Measurements from ENCODE around the gene CBR4.

The CBR4 gene

DNA sequence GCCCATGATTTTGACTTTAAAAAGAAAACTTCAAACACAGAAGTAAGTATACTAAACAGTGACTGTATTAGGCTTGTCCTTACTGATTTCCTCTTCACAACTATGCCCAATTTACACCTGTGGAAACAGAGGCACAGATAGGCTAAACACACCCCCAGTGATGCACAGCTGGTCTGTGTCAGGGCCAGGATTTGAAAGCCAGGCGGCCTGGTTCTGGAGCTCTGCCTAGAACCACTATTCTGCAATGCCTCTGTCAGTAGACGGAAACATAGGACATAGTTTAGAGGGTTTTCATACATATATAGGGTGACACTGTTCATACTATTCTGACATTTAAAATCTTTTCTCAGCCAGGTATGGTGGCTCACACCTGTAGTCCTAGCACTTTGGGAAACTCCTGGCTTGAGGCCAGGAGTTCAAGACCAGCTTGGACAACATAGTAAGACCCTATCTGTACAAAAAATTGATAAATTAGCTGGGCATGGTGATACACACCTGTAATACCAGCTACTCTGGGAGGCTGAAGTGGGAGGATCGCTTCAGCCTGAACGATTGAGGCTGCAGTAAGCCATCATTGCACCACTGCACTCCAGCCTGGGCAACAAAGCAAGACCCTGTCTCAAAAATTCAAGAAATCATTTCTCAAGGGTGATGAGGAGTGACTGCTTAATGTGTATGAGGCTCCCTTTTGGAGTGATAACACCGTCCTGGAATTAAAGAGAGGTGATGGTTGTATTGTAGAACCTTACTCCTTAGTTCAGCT is 23.0 kb upstream of the CBR4 start:
- no peak for DNase-seq

DNA sequence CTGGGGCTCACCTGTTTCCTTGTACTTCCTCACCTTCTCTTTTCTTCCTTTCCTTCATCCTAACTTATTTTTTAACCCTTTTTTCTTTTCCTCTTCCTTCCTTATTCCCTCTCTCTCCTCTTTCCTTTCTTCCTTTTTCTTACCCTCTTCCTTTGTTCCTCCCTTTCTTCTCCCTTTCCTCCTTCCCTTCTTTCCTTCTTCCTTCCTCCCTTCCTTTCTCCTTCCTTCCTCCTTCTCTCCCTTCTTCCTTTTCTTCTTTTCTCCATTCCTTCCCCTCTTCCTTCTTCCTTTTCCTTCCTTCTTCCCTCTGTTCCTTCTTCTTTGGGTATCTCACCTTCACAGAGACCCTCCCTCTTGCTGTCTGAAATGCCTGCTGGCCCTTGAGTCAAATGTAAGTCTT is 22.1 kb upstream of the CBR4 start:
- no peak for DNase-seq

DNA sequence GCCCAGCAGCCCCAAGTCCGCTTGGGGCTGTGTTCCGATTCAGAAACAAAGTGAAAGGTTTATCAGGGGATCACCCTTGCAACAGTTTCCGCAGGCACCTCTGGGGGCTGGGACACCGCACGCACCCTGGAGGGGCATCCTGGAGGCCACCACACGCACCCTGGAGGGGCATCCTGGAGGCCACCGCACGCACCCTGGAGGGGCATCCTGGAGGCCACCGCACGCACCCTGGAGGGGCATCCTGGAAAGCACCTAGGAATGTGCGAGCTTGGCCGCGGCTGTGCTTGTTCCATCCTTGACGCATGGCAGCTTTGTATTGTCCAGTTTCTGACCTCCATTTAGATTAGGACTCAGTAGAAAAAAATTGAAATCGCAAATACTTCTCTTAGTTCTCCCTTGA is 21.3 kb upstream of the CBR4 start:
- DNase-seq, result no peak

DNA sequence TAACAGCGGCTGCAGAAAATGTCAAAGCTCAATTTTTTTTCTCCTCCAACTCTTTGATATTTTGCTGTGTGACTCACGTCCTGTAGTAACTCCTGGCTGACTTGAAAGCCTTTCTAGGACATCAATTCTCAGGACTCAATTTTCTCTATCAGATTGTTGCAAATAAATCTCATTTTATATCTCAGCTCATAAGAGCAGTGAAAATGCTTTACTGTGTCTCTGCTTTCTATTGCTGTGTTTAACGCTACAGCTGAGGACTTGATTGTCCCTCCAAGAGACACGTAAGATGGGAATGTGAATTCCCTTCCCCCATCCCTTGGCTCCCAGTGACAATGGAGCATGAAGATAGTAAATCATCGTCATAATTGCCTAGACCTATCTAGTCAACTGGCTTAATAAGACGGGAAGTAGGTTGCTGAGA is 20.5 kb upstream of the CBR4 start:
- no peak for DNase-seq

DNA sequence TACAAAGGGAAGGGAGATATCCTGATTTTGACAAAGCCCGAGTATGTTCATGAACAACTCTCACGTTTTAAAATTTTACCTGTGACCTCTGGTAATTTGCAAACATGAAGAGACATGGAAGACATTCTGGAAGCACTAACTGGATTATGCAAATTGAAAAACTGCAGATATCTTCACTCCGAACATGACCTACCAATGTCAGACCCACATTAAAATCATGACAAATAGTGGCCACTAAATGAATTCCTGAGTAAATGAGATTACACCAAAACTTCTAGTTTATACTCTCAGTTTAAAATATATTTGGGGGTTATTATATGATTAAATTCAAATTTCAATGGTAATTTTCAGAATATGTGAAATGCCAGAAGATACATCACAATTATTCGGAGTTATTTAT is 19.9 kb upstream of the CBR4 start:
- DNase-seq, result no peak

DNA sequence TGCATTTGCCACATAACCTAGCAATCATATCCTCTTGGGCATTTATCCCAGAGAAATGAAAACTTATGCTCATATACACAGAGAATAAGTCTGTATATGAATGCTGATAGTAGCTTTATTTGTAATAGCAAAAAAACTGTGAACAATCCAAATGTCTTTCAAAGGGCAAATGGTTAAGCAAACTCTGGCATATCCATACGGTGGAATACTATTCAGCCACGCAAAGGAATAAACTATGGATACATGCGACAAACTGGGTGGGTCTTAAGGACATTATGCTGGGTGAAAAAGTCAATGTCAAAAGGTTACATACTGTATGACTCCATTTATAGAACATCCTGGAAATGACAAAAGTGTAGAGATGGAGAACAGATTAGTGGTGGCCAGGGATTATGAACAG is 17.6 kb upstream of the CBR4 start:
- DNase-seq, result no peak

DNA sequence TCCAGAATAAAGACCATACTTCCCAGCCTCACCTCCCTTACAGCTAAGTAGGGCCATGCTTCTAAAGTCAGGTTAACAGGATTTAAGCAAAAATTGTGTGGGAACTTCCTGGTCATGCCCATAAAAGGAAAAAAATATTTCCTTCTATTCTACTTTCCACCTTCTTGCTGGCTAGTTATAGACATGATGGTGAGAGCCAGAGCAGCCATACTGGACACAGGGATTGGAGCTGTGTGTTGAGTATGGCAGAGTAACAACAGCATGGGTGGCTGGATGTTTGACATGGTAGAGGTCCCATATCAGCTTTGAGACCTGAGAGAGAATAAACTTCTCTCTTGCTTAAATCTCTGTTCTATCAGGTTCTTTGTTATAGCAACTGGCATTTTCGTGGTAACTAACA is 15.1 kb upstream of the CBR4 start:
- DNase-seq, result no peak

DNA sequence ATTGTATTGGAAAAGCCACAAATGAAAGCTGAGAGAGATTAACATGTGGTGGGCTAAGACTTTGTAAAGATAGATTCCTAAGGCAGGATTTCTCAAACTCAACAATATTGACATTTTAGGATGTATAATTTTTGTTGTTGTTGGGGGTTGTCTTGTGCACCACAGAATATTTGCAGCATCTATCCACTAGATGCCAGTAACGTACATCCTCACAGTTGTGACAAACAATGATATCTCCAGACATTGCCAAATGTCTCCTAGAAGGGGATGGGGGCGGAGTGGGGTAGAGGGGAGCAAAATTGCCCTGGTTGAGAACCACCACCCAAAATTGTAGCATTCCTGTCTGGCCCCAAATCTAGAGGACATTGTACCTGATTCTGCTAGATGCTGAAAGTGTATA is 14.7 kb upstream of the CBR4 start:
- DNase-seq, result no peak

DNA sequence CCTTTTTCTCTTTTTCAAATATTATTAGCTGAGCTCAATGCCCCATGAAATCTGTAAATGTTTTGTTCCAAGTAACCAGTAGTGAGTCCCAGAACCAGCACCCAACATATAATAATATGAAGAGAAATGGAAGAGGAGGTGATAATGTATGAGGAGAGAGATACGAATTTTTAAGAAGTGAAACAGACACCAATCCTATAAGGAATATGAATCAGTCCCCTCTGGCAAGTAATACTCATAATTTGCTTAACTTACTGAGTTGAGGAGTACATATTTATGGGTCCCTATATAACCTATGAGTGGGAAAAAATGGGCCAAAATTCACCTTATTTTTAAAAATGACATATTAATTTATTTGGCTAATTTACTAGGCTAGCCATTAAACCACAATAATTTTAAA is 8.4 kb upstream of the CBR4 start:
- DNase-seq, result no peak

DNA sequence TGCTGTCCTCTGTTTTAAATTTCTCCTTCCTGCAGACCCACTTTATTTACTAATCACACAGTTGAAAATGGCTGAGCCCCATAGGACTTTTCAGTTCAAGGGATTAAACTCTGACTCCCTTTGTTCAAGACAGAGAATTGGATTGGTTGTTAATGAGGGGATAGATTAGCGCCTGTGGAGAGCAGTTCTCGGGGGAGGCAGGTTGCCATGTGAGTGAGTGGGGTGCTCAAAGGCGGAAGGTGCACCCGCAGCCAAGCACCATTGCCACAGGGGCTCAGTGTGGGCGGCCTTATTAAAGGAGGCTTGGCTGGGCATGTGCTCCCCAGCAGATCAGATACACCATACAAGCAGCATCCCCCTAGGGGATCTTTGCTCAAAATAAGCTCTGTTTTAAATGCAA is 7.9 kb upstream of the CBR4 start:
- DNase-seq, result no peak

DNA sequence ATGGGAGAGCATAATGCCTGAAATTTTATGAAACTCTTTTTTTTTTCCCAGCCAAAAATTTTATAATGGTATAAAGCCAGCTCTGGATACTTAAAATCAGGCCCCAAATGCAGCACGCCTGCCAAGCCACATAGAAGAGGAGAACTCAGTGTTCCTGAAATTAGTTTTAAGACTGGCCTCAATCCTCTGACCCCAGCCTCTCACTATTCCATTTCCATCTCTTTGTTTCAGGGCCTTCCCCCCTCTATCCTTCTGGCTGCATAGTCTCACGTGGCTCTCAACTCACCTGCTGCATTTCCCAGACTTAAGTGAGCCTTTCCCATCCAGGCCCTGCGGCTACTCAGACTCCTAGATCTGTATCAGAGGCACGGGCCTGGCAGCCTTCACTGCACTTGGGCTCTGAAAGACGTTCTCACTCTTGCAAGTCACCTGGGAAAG is 5.2 kb upstream of the CBR4 start:
- DNase-seq, result no peak

DNA sequence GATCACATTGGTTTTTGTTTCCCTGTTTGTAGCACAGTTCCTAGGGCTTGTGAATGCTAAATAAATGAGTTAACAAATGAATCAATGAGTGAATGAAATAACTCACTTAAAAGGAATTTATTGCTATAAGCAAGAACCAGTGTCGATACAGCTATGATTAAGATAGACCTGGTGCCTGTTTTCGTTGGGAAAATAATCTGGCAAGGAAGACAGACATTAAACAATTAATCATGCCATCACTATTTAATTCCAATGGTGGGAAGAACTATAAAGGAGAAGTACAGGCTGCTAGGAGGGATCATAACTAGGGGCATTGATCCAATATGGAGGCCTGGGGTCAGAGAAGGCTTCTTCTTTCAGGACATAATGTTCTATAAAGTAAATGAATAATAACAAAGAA is 4.5 kb upstream of the CBR4 start:
- DNase-seq, result no peak

DNA sequence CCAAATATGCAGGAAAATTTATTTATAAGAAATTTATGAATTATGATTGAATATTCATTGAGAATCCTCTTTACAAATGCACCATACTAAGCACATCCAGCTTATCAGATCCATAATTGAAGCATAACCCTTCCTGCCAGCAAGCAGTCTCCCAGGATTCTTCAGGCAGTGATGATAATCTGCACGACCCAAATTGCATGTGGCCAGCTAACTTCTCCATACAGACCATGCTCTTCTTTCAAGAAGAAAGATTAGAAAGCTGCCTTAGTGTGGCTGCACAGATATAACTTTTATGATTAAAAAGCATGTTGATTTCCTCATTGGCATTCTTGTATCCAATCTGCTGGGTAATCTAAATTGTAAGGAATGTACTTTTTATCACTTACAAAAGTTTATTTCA is 3.3 kb upstream of the CBR4 start:
- DNase-seq, result no peak

DNA sequence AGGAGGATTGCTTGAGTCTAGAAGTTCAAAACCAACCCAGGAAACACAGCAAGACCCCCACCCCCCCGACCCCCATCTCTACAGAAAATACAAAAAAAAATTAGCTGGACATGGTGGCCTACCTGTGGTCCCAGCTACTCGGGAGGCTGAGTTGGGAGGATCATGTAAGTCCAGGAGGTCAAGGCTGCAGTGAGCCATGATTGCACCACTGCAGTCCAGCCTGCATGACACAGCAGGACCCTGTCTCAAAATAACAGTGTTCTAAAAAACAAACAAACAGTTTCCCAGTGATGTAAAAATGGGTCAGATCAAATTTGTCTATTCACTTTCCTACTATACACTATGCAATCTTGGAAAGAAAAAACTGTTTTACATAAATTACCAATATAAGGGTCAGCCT is 2.0 kb upstream of the CBR4 start:
- no peak for DNase-seq

DNA sequence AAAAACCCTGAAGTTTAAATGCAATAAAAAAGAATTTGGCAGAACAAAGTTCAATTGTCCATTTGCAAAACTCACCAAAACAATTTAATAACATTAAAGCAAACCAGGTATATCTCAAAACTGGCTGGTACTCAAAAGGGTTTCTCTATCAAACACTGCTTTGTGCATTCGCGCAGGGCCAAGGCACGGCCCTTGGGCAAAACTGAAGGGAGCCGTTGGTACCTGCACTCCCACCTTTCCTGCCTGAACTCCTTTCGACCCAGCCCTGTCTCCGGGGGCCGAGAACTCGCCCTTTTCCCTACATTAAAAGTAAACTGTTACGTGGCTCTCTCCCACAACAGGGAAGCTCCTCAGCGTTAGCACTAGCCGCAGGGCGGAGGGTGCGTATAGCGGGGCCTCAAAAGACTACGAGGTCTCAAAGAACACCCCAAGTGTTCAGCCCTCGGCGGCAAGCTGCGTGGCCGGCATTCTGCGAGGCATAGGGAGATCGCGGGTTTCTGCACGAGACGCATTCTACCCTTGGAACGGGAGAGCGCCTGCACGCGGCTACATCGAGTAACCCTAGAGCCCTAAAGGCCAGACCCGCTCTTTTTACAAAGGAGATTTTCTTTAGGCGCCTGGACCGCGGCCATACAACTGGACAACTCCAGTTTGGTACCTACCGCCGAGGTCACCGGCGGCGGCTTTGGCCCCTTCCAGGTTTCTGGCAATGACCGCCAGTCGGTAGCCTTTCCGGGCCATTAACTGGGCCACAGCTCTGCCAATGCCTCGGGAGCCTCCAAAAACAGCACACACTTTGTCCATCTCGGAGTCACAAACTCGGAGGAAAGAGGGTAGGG is 550 bp downstream of the CBR4 start:
- DNase-seq, result peak; percentile 68

DNA sequence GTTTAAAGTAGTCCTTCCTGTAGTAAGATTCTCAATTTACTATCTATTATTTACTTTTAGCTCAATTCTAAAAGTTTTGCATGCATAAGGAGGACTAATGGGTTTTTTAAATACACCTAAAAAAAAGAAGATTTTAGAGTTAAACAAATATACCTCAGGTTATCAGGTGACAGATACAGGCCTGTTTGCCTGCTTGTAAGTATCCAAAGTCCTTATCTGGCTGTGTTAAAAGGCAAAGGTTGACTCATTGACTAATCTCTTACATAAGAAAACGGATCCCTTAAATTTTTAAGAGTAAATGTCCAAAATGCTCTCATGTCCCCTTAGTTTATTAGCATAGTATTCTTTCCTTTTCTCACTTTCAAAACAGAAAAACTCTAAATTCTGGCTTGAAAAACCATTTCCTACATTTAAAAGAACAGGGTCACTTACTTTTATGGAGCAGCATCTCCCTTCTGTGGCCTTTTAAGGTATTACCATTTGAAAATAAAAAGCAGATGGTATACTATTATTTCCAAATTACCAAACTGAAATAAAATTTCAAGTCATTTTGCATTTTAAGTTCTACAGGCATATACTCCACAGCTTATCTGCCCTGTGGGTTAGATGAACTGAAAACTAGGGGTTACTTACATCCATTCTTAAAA is 4.5 kb downstream of the CBR4 start:
- no peak for DNase-seq

DNA sequence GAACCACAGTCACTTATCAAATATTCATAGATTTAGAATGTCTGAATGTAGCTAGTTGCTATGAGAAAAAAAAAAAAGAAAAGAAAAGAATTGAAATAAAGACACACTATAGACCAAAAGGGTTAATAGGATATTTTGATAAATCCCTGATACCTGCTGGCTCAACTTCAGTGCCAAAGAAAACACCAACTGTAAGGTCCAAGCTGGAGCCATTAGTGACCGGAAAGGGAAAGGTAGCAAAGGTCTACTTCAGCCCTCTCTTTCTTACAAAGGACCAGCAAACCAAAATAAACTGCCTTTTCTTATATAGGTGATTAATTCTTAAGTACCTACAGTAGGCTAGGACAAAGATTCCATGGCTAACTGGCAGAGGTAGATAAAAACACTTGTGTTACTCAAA is 9.7 kb downstream of the CBR4 start:
- no peak for DNase-seq

DNA sequence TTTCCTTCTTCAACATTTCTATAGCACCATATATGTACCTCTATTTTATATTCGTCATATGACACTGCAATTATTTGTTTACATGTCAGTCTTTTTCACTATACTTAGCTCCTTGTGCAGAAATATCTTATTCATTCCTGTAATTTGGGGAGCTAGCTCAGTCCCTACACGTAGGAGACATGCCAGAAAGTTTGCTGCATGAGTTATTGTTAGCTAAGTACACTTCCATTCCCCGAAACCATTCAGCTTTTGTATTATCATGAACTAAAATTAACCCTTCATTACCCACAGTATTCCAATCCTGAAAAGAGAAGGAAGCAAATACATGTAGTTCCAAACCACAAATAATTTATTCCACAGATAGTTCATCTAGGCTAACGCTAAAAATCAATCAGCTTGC is 10.2 kb downstream of the CBR4 start:
- no peak for DNase-seq

DNA sequence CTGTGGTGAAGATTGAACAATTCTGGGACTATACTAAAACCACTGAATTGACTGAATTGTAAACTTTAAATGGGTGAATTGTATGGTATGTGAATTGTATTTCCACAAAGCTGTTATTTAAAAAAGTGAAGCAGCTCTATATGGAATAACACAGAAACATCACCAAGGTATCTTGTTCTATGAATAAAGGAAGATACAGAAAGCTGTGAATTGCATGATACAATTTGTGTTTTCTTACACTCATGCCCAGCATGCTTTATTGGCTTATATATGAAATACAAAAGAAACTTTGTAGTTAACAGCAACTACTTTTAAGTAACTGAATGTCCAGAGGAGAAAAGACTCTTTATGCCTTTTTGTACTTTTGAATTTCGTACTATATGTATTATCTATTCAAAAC is 11.5 kb downstream of the CBR4 start:
- DNase-seq, result no peak

DNA sequence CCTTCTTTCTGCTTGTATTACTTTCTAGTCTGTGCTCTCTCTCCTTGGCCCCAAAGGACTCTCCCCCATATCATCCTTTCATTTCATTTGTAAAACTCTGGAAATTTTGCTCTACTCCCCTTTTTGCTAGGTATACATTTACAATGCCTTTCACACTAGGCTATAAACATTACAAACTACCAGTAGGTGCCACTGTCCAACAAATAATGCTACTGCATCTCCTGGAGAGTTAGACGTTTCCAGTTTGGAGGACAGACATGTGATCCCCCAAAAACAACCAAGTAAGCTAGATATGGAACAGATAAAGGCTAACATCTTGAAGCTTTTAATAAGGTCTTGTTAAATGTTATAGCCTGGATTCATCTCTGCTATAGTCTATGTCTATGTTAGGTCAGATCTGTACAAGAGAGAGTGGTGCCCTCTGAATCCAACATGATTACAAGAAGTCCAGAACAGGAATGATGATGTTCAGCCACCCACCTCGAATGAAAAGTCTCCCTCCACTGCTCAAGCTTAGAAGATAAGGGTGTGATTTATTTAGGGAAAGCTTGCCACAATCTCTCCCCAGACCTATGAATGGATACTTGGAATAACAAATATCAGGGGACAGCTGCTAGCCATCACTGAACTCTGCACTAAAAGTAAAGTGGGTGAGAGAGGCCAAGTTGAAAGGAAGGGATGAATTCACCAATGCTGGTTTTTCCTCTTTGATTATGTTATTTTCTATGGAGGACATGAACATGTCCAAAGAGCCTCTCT is 14.3 kb downstream of the CBR4 start:
- DNase-seq, result no peak

DNA sequence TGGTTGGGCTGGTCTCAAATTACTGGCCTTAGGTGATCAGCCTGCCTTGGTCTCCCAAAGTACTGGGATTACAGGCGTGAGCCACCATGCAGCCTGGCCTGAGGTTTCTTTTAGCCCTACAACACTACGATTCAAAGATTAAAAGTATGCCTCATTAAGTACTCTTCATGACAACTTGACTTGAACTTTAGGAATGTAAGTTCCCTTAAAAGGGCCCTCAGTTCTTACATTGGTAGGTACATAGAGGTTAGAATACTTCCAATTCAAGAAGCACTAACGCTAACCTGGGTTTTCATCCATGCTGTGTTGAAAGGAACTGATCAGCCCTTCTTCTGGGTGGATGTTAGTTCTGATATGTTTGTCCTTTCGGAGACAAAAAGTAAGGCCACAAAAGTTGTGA is 15.1 kb downstream of the CBR4 start:
- no peak for DNase-seq

DNA sequence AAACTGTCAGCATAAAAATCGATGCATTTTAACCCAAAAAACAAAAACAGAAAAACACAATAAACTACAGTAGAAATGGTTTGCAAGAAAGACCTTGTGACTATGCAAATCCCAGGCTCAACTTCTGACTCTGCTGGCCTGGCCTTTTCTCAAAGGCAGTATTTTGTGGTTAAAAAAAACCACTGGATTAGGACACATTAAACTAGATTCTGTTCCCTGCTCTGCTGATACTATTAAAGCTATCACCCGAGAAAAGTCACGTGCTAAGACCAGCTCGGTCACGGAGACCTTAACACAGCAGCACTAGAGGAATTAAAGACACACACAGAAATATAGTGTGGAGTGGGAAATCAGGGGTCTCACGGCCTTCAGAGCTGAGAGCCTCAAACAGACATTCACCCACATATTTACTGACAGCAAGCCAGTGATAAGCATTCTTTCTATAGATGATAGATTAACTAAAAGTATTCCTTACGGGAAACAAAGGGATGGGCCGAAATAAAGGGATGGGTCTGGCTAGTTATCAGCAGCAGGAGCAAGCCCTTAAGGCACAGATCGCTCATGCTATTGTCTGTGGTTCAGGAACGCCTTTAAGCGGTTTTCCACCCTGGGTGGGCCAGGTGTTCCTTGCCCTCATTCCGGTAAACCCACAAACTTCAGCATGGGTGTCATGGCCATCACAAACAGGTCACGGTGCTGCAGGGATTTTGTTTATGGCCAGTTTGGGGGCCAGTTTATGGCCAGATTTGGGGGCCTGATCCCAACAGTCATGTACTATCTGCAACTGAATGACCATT is 16.1 kb downstream of the CBR4 start:
- DNase-seq, result no peak

Data from CD4-positive, alpha-beta T cell treated with Interleukin-17A for 4 hours (primary cell).